Body of pancreas (tissue), 4 donors: Measurements from ENCODE around the gene LCN12.

Source experiments
- CTCF ChIP-seq, 7 experiments: fragments of 450-650 bp in 4 of 7; fragments of 200-600 bp in 3 of 7; sonication (generic) in 3 of 7; IDR thresholded peaks; one replicate each; pipeline ENCODE4 v1.5.1; 2016 to 2019; ENCODE audit warnings: antibody characterized with exemption in 7 of 7
- POLR2A ChIP-seq, 3 donors: fragments of 450-650 bp; IDR thresholded peaks; one replicate each; pipeline ENCODE4 v1.6.1; 2016; ENCODE audit warnings: antibody characterized with exemption in 3 of 3, mild to moderate bottlenecking in 2 of 3

DNA sequence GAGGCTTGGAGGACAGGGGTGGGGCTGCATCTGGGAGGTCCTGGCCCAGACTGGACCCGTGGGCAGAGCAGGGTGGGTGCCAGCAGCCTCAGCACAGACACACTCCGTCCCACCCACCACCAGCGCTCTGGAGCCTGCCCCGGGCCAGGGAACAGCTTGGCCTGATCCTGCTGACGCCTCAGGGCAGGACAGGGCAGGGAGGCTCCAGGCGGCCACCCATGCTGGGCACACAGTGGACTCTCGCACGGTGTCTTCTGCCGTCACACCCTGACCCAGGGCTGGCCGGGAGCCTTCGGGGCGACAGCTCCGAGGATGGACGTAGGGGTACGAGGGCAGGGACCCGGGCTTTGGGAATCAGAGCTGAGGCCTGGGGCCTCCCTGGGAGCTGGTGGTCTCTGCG, 17.1 kb downstream of the LCN12 start:
- TF ChIP-seq POLR2A (IDR thresholded peaks at IDR 0.05) (no peak), CTCF (IDR thresholded peaks at IDR 0.05) (no peak)
